Parathyroid adenoma (tissue), 2 donors: ENCODE results near the gene HOXB8.

Experiments used
- H2AFZ ChIP-seq: fragments of 300-600 bp; sonication (generic); one replicate; pipeline ENCODE4 v1.7.0; 2017; ENCODE audit warnings: antibody characterized with exemption, mild to moderate bottlenecking
- H3K27ac ChIP-seq: fragments of 300-600 bp; sonication (generic); one replicate; pipeline ENCODE4 v1.7.0; 2017
- H3K27me3 ChIP-seq: fragments of 300-600 bp; sonication (generic); one replicate; pipeline ENCODE4 v1.7.0; 2017; ENCODE audit warnings: low read length; ENCODE audit not compliant: control insufficient read depth, insufficient read depth
- H3K36me3 ChIP-seq: fragments of 300-600 bp; sonication (generic); one replicate; pipeline ENCODE4 v1.7.0; 2017; ENCODE audit warnings: low read length; ENCODE audit not compliant: control insufficient read depth, insufficient read depth
- H3K4me1 ChIP-seq: fragments of 300-600 bp; sonication (generic); one replicate; pipeline ENCODE4 v1.7.0; 2017; ENCODE audit warnings: control low read depth
- H3K4me2 ChIP-seq: fragments of 300-600 bp; sonication (generic); one replicate; pipeline ENCODE4 v1.7.0; 2017; ENCODE audit warnings: low read length
- H3K4me3 ChIP-seq: fragments of 300-600 bp; sonication (generic); one replicate; pipeline ENCODE4 v1.7.0; 2017; ENCODE audit warnings: low read depth, low read length
- H3K79me2 ChIP-seq: fragments of 300-600 bp; sonication (generic); one replicate; pipeline ENCODE4 v1.7.0; 2017; ENCODE audit warnings: control low read depth
- H3K9ac ChIP-seq: fragments of 300-600 bp; sonication (generic); one replicate; pipeline ENCODE4 v1.7.0; 2017; ENCODE audit warnings: mild to moderate bottlenecking
- H3K9me3 ChIP-seq: fragments of 300-600 bp; sonication (generic); one replicate; pipeline ENCODE4 v1.7.0; 2017; ENCODE audit warnings: low read length; ENCODE audit not compliant: control insufficient read depth
- TF ChIP-seq, protein P1 (sequence below): fragments of 300-600 bp; sonication (generic); IDR thresholded peaks from one replicate; pipeline ENCODE4 v1.7.0; 2017; ENCODE audit warnings: antibody characterized with exemption, mild to moderate bottlenecking
- donor health status: primary hyperparathyroidism.

The HOXB8 gene

DNA sequence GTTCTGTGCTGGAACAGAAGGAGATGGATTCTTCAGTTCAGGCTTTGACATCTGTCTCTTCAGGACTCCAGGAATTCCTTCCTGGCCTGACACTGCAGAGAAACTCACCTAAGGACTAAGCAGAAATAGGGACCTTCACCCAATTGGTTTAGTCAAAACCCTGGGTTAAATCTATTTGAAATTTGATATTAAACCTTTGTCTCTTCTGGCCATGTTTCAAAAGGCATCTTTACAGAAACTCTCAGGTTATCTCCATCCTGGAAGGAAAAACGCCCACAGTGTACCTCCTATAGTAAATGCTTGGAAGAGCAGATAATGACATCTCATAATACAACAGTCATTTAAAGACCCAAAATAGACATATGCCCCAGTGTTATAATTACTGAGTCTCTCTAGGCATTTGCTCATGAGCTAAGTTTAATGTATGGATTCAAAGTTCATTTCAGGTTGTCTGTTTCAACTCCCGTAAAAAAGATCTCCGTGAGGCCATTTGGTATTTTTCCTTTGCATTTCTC, 31.3 kb downstream of the HOXB8 start:
- H3K79me2 ChIP-seq: no peaks in the 10 kb centered on the region
- H3K9ac ChIP-seq: no peak overlapping the region
- H3K9me3 ChIP-seq: no peaks in the 10 kb centered on the region
- no peak overlapping the region for H3K4me2 ChIP-seq
- H3K27ac ChIP-seq: no peak overlapping the region
- no peak overlapping the region for H3K4me3 ChIP-seq
- H3K4me1 ChIP-seq: no peaks in the 10 kb centered on the region
- TF ChIP-seq, protein P1, sequence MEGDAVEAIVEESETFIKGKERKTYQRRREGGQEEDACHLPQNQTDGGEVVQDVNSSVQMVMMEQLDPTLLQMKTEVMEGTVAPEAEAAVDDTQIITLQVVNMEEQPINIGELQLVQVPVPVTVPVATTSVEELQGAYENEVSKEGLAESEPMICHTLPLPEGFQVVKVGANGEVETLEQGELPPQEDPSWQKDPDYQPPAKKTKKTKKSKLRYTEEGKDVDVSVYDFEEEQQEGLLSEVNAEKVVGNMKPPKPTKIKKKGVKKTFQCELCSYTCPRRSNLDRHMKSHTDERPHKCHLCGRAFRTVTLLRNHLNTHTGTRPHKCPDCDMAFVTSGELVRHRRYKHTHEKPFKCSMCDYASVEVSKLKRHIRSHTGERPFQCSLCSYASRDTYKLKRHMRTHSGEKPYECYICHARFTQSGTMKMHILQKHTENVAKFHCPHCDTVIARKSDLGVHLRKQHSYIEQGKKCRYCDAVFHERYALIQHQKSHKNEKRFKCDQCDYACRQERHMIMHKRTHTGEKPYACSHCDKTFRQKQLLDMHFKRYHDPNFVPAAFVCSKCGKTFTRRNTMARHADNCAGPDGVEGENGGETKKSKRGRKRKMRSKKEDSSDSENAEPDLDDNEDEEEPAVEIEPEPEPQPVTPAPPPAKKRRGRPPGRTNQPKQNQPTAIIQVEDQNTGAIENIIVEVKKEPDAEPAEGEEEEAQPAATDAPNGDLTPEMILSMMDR: no peak
- H3K36me3 ChIP-seq: no peaks in the 10 kb centered on the region
- H3K27me3 ChIP-seq: no peaks in the 10 kb centered on the region
- no peak overlapping the region for H2AFZ ChIP-seq

DNA sequence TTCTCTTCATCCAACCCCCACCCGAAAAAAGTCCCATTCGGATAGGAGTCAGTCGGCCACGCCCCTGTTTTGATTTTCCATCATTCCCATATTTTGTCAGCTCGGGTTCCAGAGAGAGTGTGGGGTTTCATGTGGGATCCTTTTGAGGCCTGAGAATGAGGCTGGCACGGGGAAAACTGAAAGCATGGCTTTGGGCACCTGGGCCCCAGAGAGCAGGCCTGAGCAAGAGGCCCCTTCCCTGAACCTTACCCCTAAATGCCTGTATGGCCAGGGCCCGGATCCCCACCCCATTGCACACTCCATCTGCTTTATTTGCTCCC, 32.4 kb downstream of the HOXB8 start:
- H3K79me2 ChIP-seq: no peaks in the 10 kb centered on the region
- H3K9me3 ChIP-seq: no peaks in the 10 kb centered on the region
- peak overlapping the region; percentile 68 for H3K4me3 ChIP-seq
- H3K27me3 ChIP-seq: no peaks in the 10 kb centered on the region
- H2AFZ ChIP-seq: no peak overlapping the region
- H3K4me1 ChIP-seq: no peaks in the 10 kb centered on the region
- no peak overlapping the region for H3K9ac ChIP-seq
- H3K27ac ChIP-seq: no peak overlapping the region
- TF ChIP-seq, protein P1: no peak
- H3K36me3 ChIP-seq: no peaks in the 10 kb centered on the region
- peak overlapping the region; percentile 77 for H3K4me2 ChIP-seq

DNA sequence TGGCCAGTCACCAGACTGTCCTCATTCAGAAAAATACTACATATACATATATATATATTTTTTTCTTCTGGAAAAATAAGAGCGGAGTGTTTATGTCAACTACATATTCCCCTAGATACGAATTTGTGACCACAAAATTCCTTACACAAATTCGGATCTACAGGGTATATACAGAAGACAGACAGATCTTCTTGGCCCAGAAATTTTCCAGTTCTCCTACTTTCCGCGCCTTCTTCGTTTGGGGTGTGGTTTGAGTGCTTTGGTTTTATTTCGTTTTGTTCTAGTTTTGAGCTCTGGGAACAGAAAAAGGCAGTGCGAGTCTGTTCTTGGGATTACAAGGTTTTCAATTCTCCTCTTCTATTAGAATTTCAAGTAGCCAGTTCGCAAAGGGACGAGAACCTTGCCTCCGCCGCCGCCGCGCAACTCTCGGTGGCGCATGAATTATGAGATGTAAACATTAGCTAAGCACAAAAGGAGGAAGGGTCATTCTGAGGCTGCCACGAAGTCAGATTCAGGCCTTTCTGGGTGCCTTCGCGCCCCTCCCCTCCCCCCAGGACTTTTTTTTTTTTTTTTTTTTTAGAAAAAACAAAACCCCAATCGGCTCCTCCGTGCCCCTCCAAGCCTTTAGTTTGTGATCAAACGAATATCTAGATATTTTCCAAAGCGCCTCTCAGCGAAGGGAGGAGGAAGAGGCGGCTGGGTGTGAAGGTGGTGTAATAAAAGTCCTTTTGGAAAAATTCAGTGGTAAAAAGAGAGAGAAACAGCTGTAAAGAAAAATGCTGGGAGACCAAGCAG, 35.1 kb downstream of the HOXB8 start:
- Histone ChIP-seq H3K27me3 (no peaks in the 10 kb centered on the region), H3K79me2 (no peaks in the 10 kb centered on the region), H3K9ac (no peak overlapping the region), H3K4me2 (peak overlapping the region; percentile 77), H3K36me3 (no peaks in the 10 kb centered on the region), H3K4me3 (no peak overlapping the region), H3K27ac (no peak overlapping the region), H3K4me1 (no peaks in the 10 kb centered on the region), H2AFZ (no peak overlapping the region), H3K9me3 (no peaks in the 10 kb centered on the region)
- TF ChIP-seq, protein P1: no peak

DNA sequence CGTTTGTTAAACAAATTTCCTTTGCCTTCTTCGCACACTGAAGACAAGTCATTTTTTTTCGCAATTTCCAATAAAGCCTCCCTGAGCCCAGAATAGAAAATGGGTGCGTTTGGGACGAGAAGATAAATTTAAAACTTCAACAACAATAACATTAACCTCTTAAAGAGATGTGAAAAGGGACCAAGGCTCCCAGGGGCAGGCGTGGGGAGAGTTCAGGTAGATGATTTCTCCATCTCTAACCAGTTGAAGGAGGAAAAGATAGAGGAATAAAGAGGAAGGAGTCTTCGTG, 35.7 kb downstream of the HOXB8 start:
- H3K4me1 ChIP-seq: no peaks in the 10 kb centered on the region
- H3K79me2 ChIP-seq: no peaks in the 10 kb centered on the region
- no peak overlapping the region for H2AFZ ChIP-seq
- H3K4me2 ChIP-seq: no peak overlapping the region
- H3K9me3 ChIP-seq: no peaks in the 10 kb centered on the region
- TF ChIP-seq, protein P1: no peak
- no peak overlapping the region for H3K4me3 ChIP-seq
- H3K27ac ChIP-seq: no peak overlapping the region
- H3K36me3 ChIP-seq: no peaks in the 10 kb centered on the region
- no peaks in the 10 kb centered on the region for H3K27me3 ChIP-seq
- H3K9ac ChIP-seq: no peak overlapping the region
